GM19193 (cell line): ENCODE data around the gene NUPR1.

Source experiments
- POLR2A ChIP-seq: IDR thresholded peaks from 4 replicates; pipeline ENCODE4 v1.6.1; 2011; ENCODE audit not compliant: insufficient read depth, insufficient read length; ENCODE audit errors: extremely low read depth

Gene NUPR1

GRCh38 chr16:28534542-28535373 is 4.0 kb downstream of the NUPR1 start:
- no peak for TF ChIP-seq POLR2A

GRCh38 chr16:28532940-28533647 is 5.7 kb downstream of the NUPR1 start:
- no peak for TF ChIP-seq POLR2A

- TF ChIP-seq POLR2A = no peak
Observed at GRCh38 chr16:28531777-28532744, 6.7 kb downstream of the NUPR1 start.

DNA sequence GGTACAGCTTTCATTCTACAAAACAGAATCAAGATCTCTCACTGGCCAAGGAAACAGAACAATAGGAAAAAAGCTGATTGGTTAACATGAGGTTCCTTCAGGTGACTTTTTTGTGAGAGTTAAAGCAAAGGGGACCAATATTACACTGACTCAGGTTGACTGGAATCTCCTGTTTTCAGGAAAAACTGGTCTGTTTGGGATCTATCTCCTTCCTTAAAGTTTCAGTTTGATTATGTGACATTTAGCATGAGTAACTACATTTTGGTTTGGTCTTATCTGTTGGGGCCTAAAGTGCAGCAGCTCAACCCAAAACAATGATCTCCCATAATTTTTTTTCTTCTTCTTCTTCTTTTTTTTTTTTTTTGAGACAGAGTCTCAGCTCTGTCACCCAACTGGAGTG is 9.7 kb downstream of the NUPR1 start:
- TF ChIP-seq POLR2A = no peak

DNA sequence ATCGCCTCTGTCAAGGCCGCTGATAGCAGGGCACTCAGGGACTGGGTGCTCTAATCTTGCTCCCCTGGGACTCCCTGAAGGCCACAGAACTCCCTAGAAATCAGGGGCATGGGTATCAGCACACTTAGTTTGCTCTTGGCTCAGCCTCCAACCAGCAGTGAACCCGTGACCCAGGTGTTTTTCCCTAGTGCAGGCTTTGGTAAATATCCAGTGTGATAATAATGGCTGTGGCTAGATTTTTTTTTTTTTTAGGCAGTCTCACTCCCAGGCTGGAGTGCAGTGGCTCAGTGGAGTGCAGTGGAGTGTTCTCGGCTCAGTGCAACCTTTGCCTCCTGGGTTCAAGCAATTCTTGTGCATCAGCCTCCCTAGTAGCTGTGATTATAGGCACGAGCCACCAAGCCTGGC is 10.3 kb downstream of the NUPR1 start:
- TF ChIP-seq POLR2A = no peak

GRCh38 chr16:28527985-28528384 is 10.8 kb downstream of the NUPR1 start:
- TF ChIP-seq POLR2A = no peak

DNA sequence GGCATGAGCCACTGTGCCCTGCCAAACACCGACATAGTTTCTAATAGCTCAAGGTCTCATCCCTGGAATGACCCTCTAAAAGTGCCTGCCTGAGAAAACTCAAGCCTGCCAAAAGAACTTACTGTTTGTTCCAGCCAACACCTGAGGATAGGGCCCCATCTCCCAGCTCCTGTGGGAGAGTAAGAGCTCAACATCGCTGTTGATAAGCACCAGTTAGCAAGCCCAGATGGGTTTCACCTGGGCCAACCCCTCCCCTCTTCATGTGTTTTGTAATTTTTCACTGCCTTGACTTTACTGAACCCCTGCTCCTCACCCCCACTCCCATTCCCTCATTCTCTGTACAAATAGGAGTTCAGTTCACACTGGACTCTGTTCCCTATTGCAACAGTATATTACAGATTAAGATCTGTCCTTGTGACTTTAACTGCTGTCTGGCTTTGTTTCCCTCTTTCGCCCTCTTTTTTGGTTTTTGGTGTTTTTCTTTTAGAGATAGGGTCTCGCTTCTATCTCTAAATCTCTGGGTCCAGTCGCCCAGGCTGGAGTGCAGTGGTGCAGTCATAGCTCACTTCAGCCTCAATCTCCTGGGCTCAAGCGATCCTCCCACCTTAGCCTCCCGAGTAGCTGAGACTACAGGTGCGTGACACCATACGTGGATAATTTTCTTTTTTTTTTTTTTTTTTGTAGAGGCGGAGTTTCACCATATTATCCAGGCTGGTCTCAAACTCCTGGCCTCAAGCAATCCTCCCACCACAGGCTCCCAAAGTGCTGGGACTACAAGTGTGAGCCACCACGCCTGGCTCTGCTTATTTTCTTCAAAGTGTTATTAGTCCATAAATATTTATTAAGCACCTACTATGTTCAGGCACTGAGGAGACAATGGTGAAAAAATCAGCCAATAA is 12.3 kb downstream of the NUPR1 start:
- TF ChIP-seq POLR2A = no peak

- no peak for TF ChIP-seq POLR2A
Observed at GRCh38 chr16:28524681-28525171, 14.0 kb downstream of the NUPR1 start.

DNA sequence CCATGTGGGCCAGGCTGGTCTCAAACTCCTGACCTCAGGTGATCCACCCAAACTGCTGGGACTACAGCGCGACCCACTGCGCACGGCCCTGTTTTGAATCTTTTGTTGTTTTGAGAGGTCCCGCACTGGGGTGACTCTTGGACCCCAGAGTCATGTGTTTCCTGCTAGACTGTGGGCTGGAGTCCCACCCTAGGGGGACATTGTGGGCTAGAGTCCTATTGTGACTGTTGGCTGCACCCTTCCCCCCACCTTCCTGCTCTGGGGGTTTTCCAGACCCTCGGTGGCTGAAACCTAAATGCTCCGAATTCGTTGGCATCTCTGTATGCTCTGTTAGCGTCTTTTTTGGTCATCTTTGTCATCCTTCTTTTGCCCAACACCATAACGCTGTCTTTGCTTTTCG is 16.0 kb downstream of the NUPR1 start:
- no peak for TF ChIP-seq POLR2A

DNA sequence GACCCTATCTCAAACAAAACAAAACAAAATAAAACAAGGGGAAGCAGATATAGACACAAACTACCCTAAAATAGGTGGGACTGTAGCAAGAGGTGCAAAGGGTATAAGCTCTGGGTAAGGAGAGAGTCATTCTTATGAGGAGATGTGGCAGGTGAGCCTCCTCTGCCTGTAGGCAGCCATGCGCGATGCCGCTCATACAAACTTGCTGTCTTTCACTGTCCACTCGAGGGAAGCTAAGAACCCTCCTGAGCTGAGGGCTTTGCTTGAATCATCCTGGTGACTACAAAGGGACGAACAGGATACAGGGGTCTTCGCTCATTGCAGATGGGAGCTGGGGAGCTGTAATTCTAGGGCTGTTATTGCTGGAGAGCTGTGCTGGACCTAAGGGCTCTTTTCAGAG is 17.3 kb downstream of the NUPR1 start:
- TF ChIP-seq POLR2A = no peak

- TF ChIP-seq POLR2A = no peak
Observed at GRCh38 chr16:28520672-28521071, 18.1 kb downstream of the NUPR1 start.

GRCh38 chr16:28514246-28514645 is 24.5 kb downstream of the NUPR1 start:
- no peak for TF ChIP-seq POLR2A

GRCh38 chr16:28513484-28514181 is 25.1 kb downstream of the NUPR1 start:
- TF ChIP-seq POLR2A = no peak
